Rectal smooth muscle tissue (tissue), 1 donor: ENCODE results near the gene CRIP2.

Source experiments
- H3K27ac ChIP-seq: one replicate; pipeline ENCODE4 v1.7.0; 2013; ENCODE audit warnings: low read depth, low read length, inconsistent platforms
- H3K27me3 ChIP-seq: one replicate; pipeline ENCODE4 v1.7.0; 2013; ENCODE audit warnings: low read length; ENCODE audit not compliant: control insufficient read depth, insufficient read depth
- H3K36me3 ChIP-seq: one replicate; pipeline ENCODE4 v1.7.0; 2013; ENCODE audit warnings: low read length; ENCODE audit not compliant: control insufficient read depth, insufficient read depth
- H3K4me1 ChIP-seq: one replicate; pipeline ENCODE4 v1.7.0; 2013; ENCODE audit warnings: low read length; ENCODE audit not compliant: control insufficient read depth, insufficient read depth
- H3K4me3 ChIP-seq: one replicate; pipeline ENCODE4 v1.7.0; 2013; ENCODE audit warnings: low read length
- H3K9ac ChIP-seq: one replicate; pipeline ENCODE4 v1.7.0; 2013; ENCODE audit warnings: low read length

Gene CRIP2

GRCh38 chr14:105436891-105437722 is 37.5 kb upstream of the CRIP2 start:
- H3K27ac ChIP-seq = no peak overlapping the region
- no peak overlapping the region for H3K4me3 ChIP-seq
- peaks cover 2% of the 10 kb centered on the region for H3K36me3 ChIP-seq
- no peaks in the 10 kb centered on the region for H3K27me3 ChIP-seq
- no peak overlapping the region for H3K9ac ChIP-seq
- H3K4me1 ChIP-seq = no peaks in the 10 kb centered on the region

DNA sequence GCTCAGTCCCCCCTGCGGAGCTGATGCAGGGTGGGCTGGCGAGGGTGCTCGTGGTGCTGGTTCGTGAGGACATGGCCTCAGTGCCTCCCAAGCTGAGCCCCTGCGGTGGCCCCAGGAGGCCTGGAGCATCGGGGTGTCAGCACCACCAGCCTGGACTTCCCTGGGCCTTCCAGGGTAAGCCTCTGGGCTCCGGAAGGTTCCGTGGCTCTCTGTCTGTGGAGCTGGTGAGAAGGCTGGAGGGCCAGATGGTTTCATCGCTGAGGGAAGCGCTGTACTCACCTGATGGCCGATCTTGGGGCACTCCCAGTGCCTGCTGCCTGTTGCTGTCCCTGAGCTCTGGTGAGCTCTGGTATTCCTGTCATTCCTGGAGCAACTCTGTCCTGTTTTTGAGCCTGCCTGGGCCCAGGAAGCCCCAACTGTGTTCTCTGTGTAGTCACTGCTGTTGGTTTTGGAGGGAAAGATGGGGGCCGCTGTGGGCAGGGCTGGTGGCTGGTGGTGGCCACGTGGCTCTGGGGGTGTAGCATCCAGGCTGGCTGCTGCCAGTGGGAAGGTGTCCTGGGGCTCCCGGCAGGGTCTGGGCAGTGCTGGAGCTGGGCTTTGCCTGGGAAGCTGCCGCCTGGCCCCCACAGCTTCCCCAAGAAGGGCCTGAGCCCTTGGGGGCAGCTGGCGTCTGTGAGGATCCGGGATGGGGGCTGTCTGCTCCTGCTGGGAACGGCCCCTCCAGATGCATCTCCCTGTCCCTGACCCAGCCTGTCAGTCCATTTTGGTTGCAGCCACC is 36.7 kb upstream of the CRIP2 start:
- H3K9ac ChIP-seq = no peak overlapping the region
- no peak overlapping the region for H3K4me3 ChIP-seq
- peaks cover 2% of the 10 kb centered on the region for H3K36me3 ChIP-seq
- no peak overlapping the region for H3K27ac ChIP-seq
- no peaks in the 10 kb centered on the region for H3K4me1 ChIP-seq
- H3K27me3 ChIP-seq = no peaks in the 10 kb centered on the region

- Histone ChIP-seq H3K9ac (no peak overlapping the region), H3K4me1 (no peaks in the 10 kb centered on the region), H3K27me3 (no peaks in the 10 kb centered on the region), H3K4me3 (no peak overlapping the region), H3K27ac (no peak overlapping the region), H3K36me3 (peaks cover 2% of the 10 kb centered on the region)
Measured at GRCh38 chr14:105439179-105439578, 35.4 kb upstream of the CRIP2 start.

- no peak overlapping the region for H3K4me3 ChIP-seq
- H3K36me3 ChIP-seq = peaks cover 2% of the 10 kb centered on the region
- no peaks in the 10 kb centered on the region for H3K27me3 ChIP-seq
- H3K27ac ChIP-seq = no peak overlapping the region
- no peak overlapping the region for H3K9ac ChIP-seq
- no peaks in the 10 kb centered on the region for H3K4me1 ChIP-seq
Measured at GRCh38 chr14:105439710-105440553, 34.7 kb upstream of the CRIP2 start.

DNA sequence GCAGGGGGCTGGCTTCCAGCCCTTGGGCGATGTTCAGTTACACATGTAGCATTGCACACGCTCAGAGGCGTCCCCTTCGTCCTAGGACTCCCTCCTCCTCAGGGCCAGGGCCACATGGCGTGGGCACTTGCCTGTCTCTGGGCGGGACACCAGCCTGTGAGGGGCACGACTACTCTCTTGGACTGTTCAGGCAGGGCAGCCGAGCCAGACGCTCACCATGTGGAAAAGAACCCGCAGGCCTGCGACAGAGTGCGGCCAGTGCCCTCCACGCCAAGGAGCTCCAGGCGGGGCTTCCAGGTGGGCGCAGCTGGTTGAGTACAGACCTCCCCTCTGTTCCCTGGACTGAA is 34.1 kb upstream of the CRIP2 start:
- Histone ChIP-seq H3K9ac (no peak overlapping the region), H3K27ac (no peak overlapping the region), H3K36me3 (peaks cover 2% of the 10 kb centered on the region), H3K4me3 (no peak overlapping the region), H3K27me3 (no peaks in the 10 kb centered on the region), H3K4me1 (no peaks in the 10 kb centered on the region)

DNA sequence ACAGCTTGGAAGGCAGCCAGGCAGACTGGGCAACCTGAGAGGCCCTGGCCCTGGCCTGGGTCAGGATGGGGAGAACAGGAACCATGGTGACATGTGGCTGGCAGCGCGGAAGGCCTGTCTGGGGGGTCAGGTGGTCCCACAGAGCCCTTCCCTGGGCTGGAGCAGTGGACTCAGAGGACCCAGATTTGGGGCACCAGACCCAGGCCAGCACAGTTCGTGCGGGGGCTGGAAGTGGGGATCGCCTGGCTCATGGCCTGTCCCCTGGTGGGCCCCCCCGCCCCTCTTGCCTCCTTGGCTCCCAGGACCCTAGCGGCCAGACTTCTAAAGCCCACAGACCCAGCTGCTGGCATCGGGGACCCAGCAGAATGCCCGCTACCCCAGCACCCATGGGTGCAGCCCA is 33.6 kb upstream of the CRIP2 start:
- Histone ChIP-seq H3K36me3 (peaks cover 4% of the 10 kb centered on the region), H3K4me3 (no peak overlapping the region), H3K9ac (no peak overlapping the region), H3K27me3 (no peaks in the 10 kb centered on the region), H3K4me1 (no peaks in the 10 kb centered on the region), H3K27ac (no peak overlapping the region)

GRCh38 chr14:105442125-105442524 is 32.5 kb upstream of the CRIP2 start:
- H3K27me3 ChIP-seq = no peaks in the 10 kb centered on the region
- no peak overlapping the region for H3K9ac ChIP-seq
- no peaks in the 10 kb centered on the region for H3K4me1 ChIP-seq
- H3K4me3 ChIP-seq = no peak overlapping the region
- peaks cover 5% of the 10 kb centered on the region for H3K36me3 ChIP-seq
- no peak overlapping the region for H3K27ac ChIP-seq

DNA sequence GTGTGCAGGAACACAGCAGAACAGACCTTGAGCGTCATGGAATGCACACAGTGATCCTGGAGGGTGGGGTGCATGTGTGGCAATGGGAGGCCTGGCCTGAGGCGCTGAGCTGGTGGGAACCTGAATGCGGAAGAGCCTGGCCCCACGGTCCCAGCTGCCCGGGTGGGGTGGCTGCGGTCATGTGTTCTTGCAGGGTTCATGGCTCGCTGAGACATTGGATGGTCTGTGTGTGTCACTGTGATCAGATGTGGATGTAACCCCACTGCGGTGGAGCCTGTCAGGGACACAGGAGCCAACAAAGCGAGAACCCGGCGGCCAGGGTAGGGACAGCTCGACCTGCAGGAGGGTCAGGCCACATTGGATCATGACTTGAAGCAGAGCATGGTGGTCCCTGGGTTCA is 31.8 kb upstream of the CRIP2 start:
- H3K27me3 ChIP-seq = no peaks in the 10 kb centered on the region
- H3K36me3 ChIP-seq = peaks cover 5% of the 10 kb centered on the region
- no peaks in the 10 kb centered on the region for H3K4me1 ChIP-seq
- H3K4me3 ChIP-seq = no peak overlapping the region
- no peak overlapping the region for H3K9ac ChIP-seq
- no peak overlapping the region for H3K27ac ChIP-seq

DNA sequence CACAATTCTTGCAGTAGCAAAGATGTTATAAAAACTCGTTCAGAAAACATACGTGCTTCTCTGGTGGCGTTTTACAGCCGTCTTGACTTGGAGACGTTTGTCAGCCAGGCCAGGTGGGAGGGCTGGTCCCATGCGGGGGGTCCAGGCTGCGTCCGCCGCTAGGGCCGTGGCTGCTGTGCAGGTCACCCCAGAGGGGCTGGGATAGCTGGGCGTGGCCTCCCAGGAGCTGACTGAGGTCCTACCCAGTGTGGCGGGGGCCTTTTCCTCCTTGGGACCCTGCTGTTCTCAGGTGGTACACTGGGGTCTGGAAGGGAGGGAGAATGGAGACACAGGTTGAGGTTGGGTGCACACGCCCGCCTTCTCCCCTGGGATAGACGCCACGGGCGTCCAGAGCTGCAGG is 29.8 kb upstream of the CRIP2 start:
- H3K27ac ChIP-seq = no peak overlapping the region
- H3K36me3 ChIP-seq = peaks cover 5% of the 10 kb centered on the region
- no peaks in the 10 kb centered on the region for H3K27me3 ChIP-seq
- no peak overlapping the region for H3K9ac ChIP-seq
- H3K4me1 ChIP-seq = no peaks in the 10 kb centered on the region
- no peak overlapping the region for H3K4me3 ChIP-seq

GRCh38 chr14:105445290-105445689 is 29.3 kb upstream of the CRIP2 start:
- Histone ChIP-seq H3K4me1 (no peaks in the 10 kb centered on the region), H3K27ac (no peak overlapping the region), H3K27me3 (no peaks in the 10 kb centered on the region), H3K36me3 (peaks cover 5% of the 10 kb centered on the region), H3K4me3 (no peak overlapping the region), H3K9ac (no peak overlapping the region)

GRCh38 chr14:105445901-105446845 is 28.4 kb upstream of the CRIP2 start:
- H3K9ac ChIP-seq = no peak overlapping the region

More at GRCh38 chr14:105445901-105446845, 28.4 kb upstream of the CRIP2 start:
- H3K36me3 ChIP-seq = peaks cover 12% of the 10 kb centered on the region
- H3K4me3 ChIP-seq = no peak overlapping the region
- H3K27me3 ChIP-seq = no peaks in the 10 kb centered on the region
- H3K27ac ChIP-seq = no peak overlapping the region
- no peaks in the 10 kb centered on the region for H3K4me1 ChIP-seq
